NCI-H345 treated with DMSO at 0.1 percent for 48 hours (cell line): ENCODE results near the gene RHOG.

Experiments
- DNase-seq: peaks from one replicate; lab custom pipeline; 2025; ENCODE audit not compliant: unreplicated experiment; lab: John Stamatoyannopoulos, UW

Gene RHOG

DNA sequence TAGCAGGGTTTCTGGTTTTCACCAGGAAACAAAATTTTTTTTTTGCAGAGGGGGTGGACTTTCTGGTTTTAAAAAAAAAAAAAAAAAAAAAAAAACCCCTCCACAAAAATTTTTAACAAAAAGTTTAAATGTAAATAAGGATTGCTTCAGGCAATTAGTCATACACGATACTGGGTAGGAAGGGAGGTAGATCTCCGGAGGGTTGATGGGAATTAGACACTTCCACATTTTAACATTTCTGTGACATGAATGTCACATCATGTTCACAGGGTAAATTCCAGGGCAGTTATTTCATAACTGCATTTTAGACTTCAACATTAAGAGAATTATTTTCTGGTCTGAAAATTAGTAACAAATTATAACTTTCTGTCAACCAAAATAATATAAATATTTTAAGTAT is 59.3 kb downstream of the RHOG start:
- no peak for DNase-seq
